ENCODE results near the gene TTLL11. TPM values are rescaled to one million over a fixed set of nuclear protein-coding genes. Genes with fewer than 3 reads are reported as not detected.

TTLL11 gene
- total RNA-seq, 1 experiment from 2014 or later, result 1.5 TPM

GRCh38 chr9:121925935-121926334 is 167.2 kb downstream of the TTLL11 start:
- Mint-ChIP-seq H3K27ac (no peak overlapping the region), H3K4me1 (peaks cover 3 to 10% of the 10 kb centered on the region in 2 experiments; a peak in 1 of 4 replicates), H3K9me3 (no peaks in the 10 kb centered on the region), H3K27me3 (ENCODE audit: low read depth) (peaks cover 3% of the 10 kb centered on the region), H3K4me3 (no peak overlapping the region), H3K36me3 (ENCODE audit: insufficient read depth in 1 of 3, low read depth in 3 of 3) (no peaks in the 10 kb centered on the region)
- Histone ChIP-seq H4K5ac (ENCODE audit: insufficient read length, low read depth, low read length) (no peak overlapping the region), H3T11ph (ENCODE audit: low read length) (no peak overlapping the region), H2AFZ (ENCODE audit: low read length) (no peak overlapping the region), H3K9ac (ENCODE audit: extremely low read depth, insufficient read length, low read length) (no peak overlapping the region), H3K4me2 (ENCODE audit: insufficient read depth, insufficient read length, low read length) (no peak overlapping the region), H3K18ac (ENCODE audit: insufficient read length, low read depth, low read length) (no peak overlapping the region), H3K14ac (ENCODE audit: insufficient read depth, low read length) (no peak overlapping the region; the same call in 1 of the 2 replicates), H4K8ac (replicated peaks; ENCODE audit: insufficient read length, low read depth, low read length) (no peak overlapping the region), H2BK20ac (ENCODE audit: low read depth, low read length, poor library complexity, severe bottlenecking) (no peak overlapping the region), H3K9me3 (ENCODE audit: control insufficient read depth, low read depth, low read length) (no peaks in the 10 kb centered on the region), H3K27me3 (ENCODE audit: insufficient read depth, low read length) (no peaks in the 10 kb centered on the region), H3K4me1 (ENCODE audit: insufficient read depth, low read length) (no peaks in the 10 kb centered on the region), H4K20me1 (ENCODE audit: control insufficient read depth, insufficient read depth, insufficient read length) (no peaks in the 10 kb centered on the region), H2BK120ac (ENCODE audit: low read depth, low read length, poor library complexity, severe bottlenecking) (no peak overlapping the region), H3K56ac (ENCODE audit: insufficient read length, low read depth, low read length) (no peak overlapping the region), H4K91ac (ENCODE audit: insufficient read length, low read depth, low read length) (no peak overlapping the region), H3K4ac (ENCODE audit: low read depth, low read length) (no peak overlapping the region), H2AK5ac (ENCODE audit: insufficient read length, low read length) (no peak overlapping the region), H3K23ac (ENCODE audit: insufficient read length, low read depth, low read length) (no peak overlapping the region), H3K79me2 (ENCODE audit: insufficient read depth, low read length) (no peaks in the 10 kb centered on the region), H2BK15ac (ENCODE audit: low read depth, low read length) (no peak overlapping the region), H2BK12ac (ENCODE audit: insufficient read length, low read depth, low read length) (no peak overlapping the region), H3K27ac (ENCODE audit: insufficient read length, low read depth, low read length) (no peak overlapping the region), H3K79me1 (ENCODE audit: insufficient read depth, low read depth, low read length, poor library complexity, severe bottlenecking) (no peaks in the 10 kb centered on the region), H3K23me2 (ENCODE audit: insufficient read length, low read depth, low read length, poor library complexity, severe bottlenecking) (no peaks in the 10 kb centered on the region), H2BK5ac (ENCODE audit: insufficient read length, low read length) (no peak overlapping the region)
- TF ChIP-seq, protein P1, sequence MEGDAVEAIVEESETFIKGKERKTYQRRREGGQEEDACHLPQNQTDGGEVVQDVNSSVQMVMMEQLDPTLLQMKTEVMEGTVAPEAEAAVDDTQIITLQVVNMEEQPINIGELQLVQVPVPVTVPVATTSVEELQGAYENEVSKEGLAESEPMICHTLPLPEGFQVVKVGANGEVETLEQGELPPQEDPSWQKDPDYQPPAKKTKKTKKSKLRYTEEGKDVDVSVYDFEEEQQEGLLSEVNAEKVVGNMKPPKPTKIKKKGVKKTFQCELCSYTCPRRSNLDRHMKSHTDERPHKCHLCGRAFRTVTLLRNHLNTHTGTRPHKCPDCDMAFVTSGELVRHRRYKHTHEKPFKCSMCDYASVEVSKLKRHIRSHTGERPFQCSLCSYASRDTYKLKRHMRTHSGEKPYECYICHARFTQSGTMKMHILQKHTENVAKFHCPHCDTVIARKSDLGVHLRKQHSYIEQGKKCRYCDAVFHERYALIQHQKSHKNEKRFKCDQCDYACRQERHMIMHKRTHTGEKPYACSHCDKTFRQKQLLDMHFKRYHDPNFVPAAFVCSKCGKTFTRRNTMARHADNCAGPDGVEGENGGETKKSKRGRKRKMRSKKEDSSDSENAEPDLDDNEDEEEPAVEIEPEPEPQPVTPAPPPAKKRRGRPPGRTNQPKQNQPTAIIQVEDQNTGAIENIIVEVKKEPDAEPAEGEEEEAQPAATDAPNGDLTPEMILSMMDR (conservative IDR thresholded peaks at IDR 0.05), result no peak
- no peak for DNase-seq
- WGBS (ENCODE audit: extremely low coverage, insufficient read length, low lambda C conversion rate), result no CpG with 5 or more reads among the region's 12 CpGs

Measured in H9 (cell line).